Breast epithelium (tissue), 4 donors: ENCODE results near the gene GATB. TPM values are rescaled to one million over a fixed set of nuclear protein-coding genes. Genes with fewer than 3 reads are reported as not detected.

Source experiments
- DNase-seq, 2 donors: peaks; one replicate each; pipeline ENCODE4 v3.0.0-alpha.2; 2019; ENCODE audit warnings: low spot score in 2 of 2
- H3K27ac ChIP-seq, 2 donors: fragments of 200-600 bp; sonication (generic) in 1 of 2; one replicate each; pipeline ENCODE4 v1.5.1; 2016 to 2019; ENCODE audit warnings: mild to moderate bottlenecking in 1 of 2
- H3K27me3 ChIP-seq, 2 donors: fragments of 200-600 bp; sonication (generic) in 1 of 2; one replicate each; pipeline versions ENCODE4 v1.5.1 to v1.6.0; 2017 to 2019; ENCODE audit warnings: control low read depth in 1 of 2, mild to moderate bottlenecking in 1 of 2
- H3K36me3 ChIP-seq: fragments of 200-600 bp; one replicate; pipeline ENCODE4 v1.5.1; 2019
- H3K4me1 ChIP-seq, 2 donors: fragments of 200-600 bp; sonication (generic); one replicate each; pipeline ENCODE4 v1.5.1; 2016 to 2019; ENCODE audit warnings: control low read depth in 1 of 2
- H3K4me3 ChIP-seq, 3 donors: fragments of 200-600 bp; sonication (generic); 1 replicate in 2 of 3; 2 replicates in 1 of 3; pipeline ENCODE4 v1.5.1; 2016 to 2019; ENCODE audit warnings: mild to moderate bottlenecking in 3 of 3, moderate library complexity in 2 of 3
- H3K9me3 ChIP-seq, 2 donors: fragments of 200-600 bp; sonication (generic) in 1 of 2; one replicate each; pipeline ENCODE4 v1.5.1; 2016 to 2019; ENCODE audit warnings: control low read depth in 1 of 2
- POLR2A ChIP-seq: fragments of 450-650 bp; IDR thresholded peaks from one replicate; pipeline ENCODE4 v1.6.1; 2016; ENCODE audit warnings: antibody characterized with exemption, mild to moderate bottlenecking, moderate library complexity
- POLR2AphosphoS5 ChIP-seq, 3 donors: sonication (generic); formaldehyde crosslinking; IDR thresholded peaks; one replicate each; pipeline ENCODE4 v1.6.1; 2017; ENCODE audit warnings: antibody characterized with exemption in 3 of 3
- intact Hi-C: fragments of 100-400 bp; cut with DNase I; formaldehyde crosslinking; loops from one replicate; pipeline ENCODE4 v1.15.1; 2023; ENCODE audit warnings: low total_unique reads
- total RNA-seq, 3 donors: library from RNA; depleted of rRNA; stranded (reverse); fragments of >200 nt; gene quantifications; one replicate each; pipeline ENCODE4 v1.1.0, GENCODE V29; 2016
- TF ChIP-seq, protein P1 (sequence below), 3 donors: fragments of 450-650 bp; IDR thresholded peaks; one replicate each; pipeline ENCODE4 v1.5.1; 2016 to 2017; ENCODE audit warnings: antibody characterized with exemption in 3 of 3, mild to moderate bottlenecking in 3 of 3, moderate library complexity in 3 of 3

The GATB gene
- total RNA-seq, 3 donors from 2014 or later, result 12.8 to 26.6 (median 20.6) TPM

GRCh38 chr4:151687021-151687640 lies 73.7 kb downstream of the GATB start:
- no peak overlapping the region for H3K4me3 ChIP-seq
- no peaks in the 10 kb centered on the region for H3K9me3 ChIP-seq
- TF ChIP-seq POLR2A (no peak), POLR2AphosphoS5 (IDR thresholded peaks at IDR 0.05) (no peak)
- TF ChIP-seq, protein P1, sequence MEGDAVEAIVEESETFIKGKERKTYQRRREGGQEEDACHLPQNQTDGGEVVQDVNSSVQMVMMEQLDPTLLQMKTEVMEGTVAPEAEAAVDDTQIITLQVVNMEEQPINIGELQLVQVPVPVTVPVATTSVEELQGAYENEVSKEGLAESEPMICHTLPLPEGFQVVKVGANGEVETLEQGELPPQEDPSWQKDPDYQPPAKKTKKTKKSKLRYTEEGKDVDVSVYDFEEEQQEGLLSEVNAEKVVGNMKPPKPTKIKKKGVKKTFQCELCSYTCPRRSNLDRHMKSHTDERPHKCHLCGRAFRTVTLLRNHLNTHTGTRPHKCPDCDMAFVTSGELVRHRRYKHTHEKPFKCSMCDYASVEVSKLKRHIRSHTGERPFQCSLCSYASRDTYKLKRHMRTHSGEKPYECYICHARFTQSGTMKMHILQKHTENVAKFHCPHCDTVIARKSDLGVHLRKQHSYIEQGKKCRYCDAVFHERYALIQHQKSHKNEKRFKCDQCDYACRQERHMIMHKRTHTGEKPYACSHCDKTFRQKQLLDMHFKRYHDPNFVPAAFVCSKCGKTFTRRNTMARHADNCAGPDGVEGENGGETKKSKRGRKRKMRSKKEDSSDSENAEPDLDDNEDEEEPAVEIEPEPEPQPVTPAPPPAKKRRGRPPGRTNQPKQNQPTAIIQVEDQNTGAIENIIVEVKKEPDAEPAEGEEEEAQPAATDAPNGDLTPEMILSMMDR (IDR thresholded peaks at IDR 0.05), result no peak
- DNase-seq, result peak in 1 of 2 donors; percentile 69
- peak overlapping the region; percentile 59 to 63 for H3K27ac ChIP-seq
- H3K4me1 ChIP-seq, result no peaks in the 10 kb centered on the region
- no peaks in the 10 kb centered on the region for H3K36me3 ChIP-seq
- H3K27me3 ChIP-seq, result no peaks in the 10 kb centered on the region
- intact Hi-C loops, result no loop called here

GRCh38 chr4:151685303-151685702 lies 75.5 kb downstream of the GATB start:
- intact Hi-C loops, result no loop called here
- no peaks in the 10 kb centered on the region for H3K36me3 ChIP-seq
- H3K4me1 ChIP-seq, result no peaks in the 10 kb centered on the region
- no peak for TF ChIP-seq POLR2A
- no peak for TF ChIP-seq POLR2AphosphoS5 (IDR thresholded peaks at IDR 0.05)
- TF ChIP-seq, protein P1 (IDR thresholded peaks at IDR 0.05), result no peak
- H3K27me3 ChIP-seq, result no peaks in the 10 kb centered on the region
- no peaks in the 10 kb centered on the region for H3K9me3 ChIP-seq
- H3K4me3 ChIP-seq, result no peak overlapping the region
- DNase-seq, result no peak
- H3K27ac ChIP-seq, result no peak overlapping the region

DNA sequence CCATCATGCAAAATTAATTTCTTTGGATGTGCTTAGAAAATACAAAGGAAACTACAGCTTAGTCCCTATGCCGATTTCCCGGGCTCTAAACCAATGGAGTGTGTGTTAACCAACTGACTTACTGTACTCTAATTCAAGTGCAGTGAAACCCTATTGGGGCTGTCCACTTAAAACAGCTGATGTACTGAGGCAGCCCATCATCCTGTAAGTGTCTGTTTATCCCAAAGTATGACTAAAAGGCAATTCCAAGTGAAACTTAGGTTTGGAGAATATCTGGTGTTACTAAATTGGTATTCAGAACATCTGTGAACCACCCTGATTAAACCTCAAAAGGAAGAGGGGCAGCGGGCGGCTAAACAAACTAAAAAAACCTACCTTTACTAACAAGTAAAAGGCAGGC lies 79.7 kb downstream of the GATB start:
- Histone ChIP-seq H3K36me3 (no peaks in the 10 kb centered on the region), H3K4me1 (no peaks in the 10 kb centered on the region), H3K27ac (no peak overlapping the region), H3K4me3 (no peak overlapping the region), H3K9me3 (no peaks in the 10 kb centered on the region), H3K27me3 (no peaks in the 10 kb centered on the region)
- intact Hi-C loops, result loop anchor here (5.0 kb wide), 2 partner anchors 641 to 951 kb away; no protein-coding TSS in a partner anchor
- TF ChIP-seq POLR2AphosphoS5 (IDR thresholded peaks at IDR 0.05) (no peak), POLR2A (no peak)
- TF ChIP-seq, protein P1 (IDR thresholded peaks at IDR 0.05), result no peak
- no peak for DNase-seq

- no peaks in the 10 kb centered on the region for H3K36me3 ChIP-seq
- intact Hi-C loops, result no loop called here
- H3K9me3 ChIP-seq, result no peaks in the 10 kb centered on the region
- TF ChIP-seq, protein P1 (IDR thresholded peaks at IDR 0.05), result no peak
- TF ChIP-seq POLR2A (no peak), POLR2AphosphoS5 (IDR thresholded peaks at IDR 0.05) (no peak)
- H3K4me3 ChIP-seq, result no peak overlapping the region
- DNase-seq, result no peak
- no peaks in the 10 kb centered on the region for H3K4me1 ChIP-seq
- no peak overlapping the region for H3K27ac ChIP-seq
- no peaks in the 10 kb centered on the region for H3K27me3 ChIP-seq
Measured at GRCh38 chr4:151679231-151679630, 81.6 kb downstream of the GATB start.

DNA sequence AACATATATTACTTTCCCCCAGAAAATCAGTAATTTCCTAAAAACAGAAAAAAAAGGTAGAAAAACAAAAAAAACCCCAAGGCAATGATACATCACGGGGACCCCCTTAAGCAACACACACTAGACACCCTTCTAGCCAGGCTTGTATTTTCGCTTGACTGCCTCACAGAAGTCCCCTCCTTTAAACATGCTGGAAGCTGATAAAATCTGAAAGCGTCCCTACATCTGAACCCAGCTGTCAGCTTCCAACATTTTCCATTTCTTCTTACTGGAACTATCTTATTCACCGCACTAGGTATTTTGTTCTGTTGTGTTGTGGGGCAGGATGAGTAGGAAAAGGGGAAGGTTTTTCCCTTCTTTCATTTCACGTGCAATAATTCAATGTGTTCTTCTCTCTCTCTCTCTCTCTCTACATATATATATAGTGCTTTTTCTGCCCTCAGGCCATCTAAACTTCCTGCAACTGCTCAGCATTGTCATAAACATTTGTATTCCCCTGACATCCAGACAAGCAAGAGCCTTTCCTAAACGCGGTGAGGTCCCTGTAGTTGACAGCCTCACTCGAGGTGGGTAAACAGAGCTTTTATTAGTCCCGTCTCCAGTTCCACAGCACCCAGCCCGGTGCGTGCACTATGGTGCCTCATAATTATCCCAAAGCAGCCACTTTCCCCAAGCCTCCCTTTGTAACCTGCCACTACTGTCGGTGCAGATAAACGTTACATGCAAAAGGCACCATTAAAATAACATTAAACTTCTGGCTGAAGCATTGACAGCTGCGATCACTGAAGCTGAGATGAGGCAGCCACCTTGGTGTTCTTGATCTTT lies 82.5 kb downstream of the GATB start:
- Histone ChIP-seq H3K36me3 (no peaks in the 10 kb centered on the region), H3K4me3 (no peak overlapping the region), H3K4me1 (no peaks in the 10 kb centered on the region), H3K27ac (no peak overlapping the region), H3K9me3 (no peaks in the 10 kb centered on the region), H3K27me3 (no peaks in the 10 kb centered on the region)
- TF ChIP-seq POLR2AphosphoS5 (IDR thresholded peaks at IDR 0.05) (no peak), POLR2A (no peak)
- TF ChIP-seq, protein P1 (IDR thresholded peaks at IDR 0.05), result no peak
- intact Hi-C loops, result no loop called here
- DNase-seq, result no peak
